ENCODE data around the gene TLX2.
"Not testable (repeated sequence)": the region's sequence is repeated elsewhere in the genome, so short reads cannot be mapped to it uniquely, and the experiment has no call there.

TLX2 gene

GRCh38 chr2:74514368-74515270 is at the start of gene TLX2:
TLX2 (plus strand) TSS chr2:74514450; CDS start chr2:74514807, 357 bp downstream.
- H3K27ac ChIP-seq (ENCODE audit: extremely low read depth, low read depth, low read length), result no peak within 1 kb of the TSS
- H3K4me1 ChIP-seq (ENCODE audit: control insufficient read depth, insufficient read depth, low read length), result no peaks in the 10 kb centered on the region
- CTCF ChIA-PET, result no interaction called here
- TF ChIP-seq ZNF26 (tag by site-specific recombination; IDR thresholded peaks at IDR 0.05) (no peak), ZNF529 (tag by site-specific recombination; IDR thresholded peaks at IDR 0.05; ENCODE audit: insufficient replicate concordance) (no peak)
- no peaks in the 10 kb centered on the region for H3K9me3 ChIP-seq (ENCODE audit: control insufficient read depth, insufficient read depth, low read depth, low read length)
- H3K36me3 ChIP-seq (ENCODE audit: control insufficient read depth in 2 of 2, insufficient read depth in 1 of 2, low read length in 2 of 2), result no peaks in the 10 kb centered on the region
- H3K4me3 ChIP-seq (ENCODE audit: low read depth, low read length), result peak within 1 kb of the TSS; percentile 26
- POLR2A ChIA-PET, result interaction anchor here (0.9 to 1.0 kb wide), 2 partner anchors 11 to 15 kb away, joined by 3 to 4 read pairs; partner anchors contain the start of genes AUP1, DQX1 and HTRA2

GRCh38 chr2:74470742-74471141 is 43.5 kb upstream of the TLX2 start:
- H3K27ac ChIP-seq (ENCODE audit: extremely low read depth, low read depth, low read length); CTCF ChIA-PET; H3K4me1 ChIP-seq (ENCODE audit: control insufficient read depth, insufficient read depth, low read length); H3K4me3 ChIP-seq (ENCODE audit: low read depth, low read length); H3K9me3 ChIP-seq (ENCODE audit: control insufficient read depth, insufficient read depth, low read depth, low read length): not testable (repeated sequence)
- H3K36me3 ChIP-seq (ENCODE audit: control insufficient read depth in 2 of 2, insufficient read depth in 1 of 2, low read length in 2 of 2), result peaks cover 8 to 17% of the 10 kb centered on the region in 2 experiments; a peak in 2 of 3 replicates
- 0 out of 2 replicates have a peak, but pooled peaks have one; percentile 14 for TF ChIP-seq ZNF362 (tag by site-specific recombination; IDR thresholded peaks at IDR 0.05)
- POLR2A ChIA-PET, result interaction anchor here (1.0 to 4.0 kb wide), 3 partner anchors 10 to 59 kb away, joined by 3 to 44 read pairs (median 13); partner anchors contain the start of genes AUP1, HTRA2 and WBP1

GRCh38 chr2:74471332-74472065 is 42.8 kb upstream of the TLX2 start:
- TF ChIP-seq ZNF549 (tag by site-specific recombination; IDR thresholded peaks at IDR 0.05) (no peak), ZNF362 (tag by site-specific recombination; IDR thresholded peaks at IDR 0.05) (peak; percentile 92), TCF7L2 (IDR thresholded peaks at IDR 0.05; ENCODE audit: borderline replicate concordance, low read depth, low read length) (no peak), ZNF354C (tag by site-specific recombination; IDR thresholded peaks at IDR 0.05; ENCODE audit: borderline replicate concordance, low read depth) (no peak), ZNF624 (tag by site-specific recombination; IDR thresholded peaks at IDR 0.05) (no peak), ZNF157 (tag by site-specific recombination; IDR thresholded peaks at IDR 0.05) (no peak), GLI4 (tag by site-specific recombination; IDR thresholded peaks at IDR 0.05) (no peak)
- Histone ChIP-seq H3K4me1 (ENCODE audit: control insufficient read depth, insufficient read depth, low read length) (0 out of 2 replicates have a peak, but pooled peaks cover 2% of the 10 kb centered on the region), H3K36me3 (ENCODE audit: control insufficient read depth in 2 of 2, insufficient read depth in 1 of 2, low read length in 2 of 2) (peaks cover 14 to 23% of the 10 kb centered on the region in 2 experiments; a peak in 2 of 3 replicates), H3K9me3 (ENCODE audit: control insufficient read depth, insufficient read depth, low read depth, low read length) (no peaks in the 10 kb centered on the region), H3K27ac (ENCODE audit: extremely low read depth, low read depth, low read length) (peak overlapping the region; percentile 87), H3K4me3 (ENCODE audit: low read depth, low read length) (peak overlapping the region; percentile 55)
- POLR2A ChIA-PET, result interaction anchor here (0.6 to 4.0 kb wide), 8 partner anchors 10 to 293 kb away, joined by 3 to 44 read pairs (median 4); partner anchors contain the start of genes AUP1, CCDC142, HTRA2 and TTC31
- CTCF ChIA-PET, result no interaction called here

Measured in HEK293 (cell line).